Transverse colon (tissue), 4 donors: Measurements from ENCODE around the gene SLC6A4. TPM values are rescaled to one million over a fixed set of nuclear protein-coding genes. Genes with fewer than 3 reads are reported as not detected.

Experiments used
- DNase-seq: peaks from one replicate; pipeline ENCODE4 v3.0.0-alpha.2; 2019
- H3K27ac ChIP-seq, 4 donors: fragments of 200-600 bp; sonication (generic); 2 replicates each; pipeline ENCODE4 v1.5.1; 2016 to 2018; ENCODE audit warnings: inconsistent platforms in 4 of 4
- H3K27me3 ChIP-seq: fragments of 200-600 bp; sonication (generic); 2 replicates; pipeline ENCODE4 v1.5.1; 2017; ENCODE audit warnings: inconsistent platforms
- H3K36me3 ChIP-seq, 4 donors: fragments of 200-600 bp; sonication (generic); 2 replicates each; pipeline ENCODE4 v1.5.1; 2017 to 2019; ENCODE audit warnings: inconsistent platforms in 4 of 4
- H3K4me1 ChIP-seq, 4 donors: fragments of 200-600 bp; sonication (generic); 2 replicates each; pipeline ENCODE4 v1.5.1; 2017 to 2020; ENCODE audit warnings: inconsistent platforms in 4 of 4
- H3K4me3 ChIP-seq, 4 donors: fragments of 200-600 bp; sonication (generic); 1 replicate in 1 of 4; 2 replicates in 3 of 4; pipeline versions ENCODE4 v1.5.1 to v1.6.1; 2017 to 2019; ENCODE audit warnings: inconsistent platforms in 4 of 4
- H3K9me3 ChIP-seq, 2 donors: fragments of 200-600 bp; sonication (generic); 2 replicates each; pipeline ENCODE4 v1.5.1; 2017 to 2019; ENCODE audit warnings: inconsistent platforms in 2 of 2
- EP300 ChIP-seq: sonication (generic); formaldehyde crosslinking; IDR thresholded peaks from one replicate; pipeline ENCODE4 v1.6.1; 2017; ENCODE audit warnings: antibody characterized with exemption, low read depth
- POLR2A ChIP-seq: fragments of 450-650 bp; IDR thresholded peaks from one replicate; pipeline ENCODE4 v1.6.1; 2016; ENCODE audit warnings: antibody characterized with exemption, mild to moderate bottlenecking, moderate library complexity
- POLR2AphosphoS5 ChIP-seq, 3 donors: sonication (generic); formaldehyde crosslinking; IDR thresholded peaks; one replicate each; pipeline ENCODE4 v1.6.1; 2016; ENCODE audit warnings: antibody characterized with exemption in 3 of 3
- WGBS, 2 donors: methylation state at CpG; one replicate each; pipeline ENCODE4 v1.1.5; 2018; ENCODE audit warnings: low coverage in 1 of 2; 5-methylcytosine and 5-hydroxymethylcytosine counted together
- in situ Hi-C, 4 donors: fragments of 200-750 bp; cut with MboI; loops; one replicate each; pipeline versions ENCODE4 v1.15.0 to v1.15.1; 2017; ENCODE audit warnings: low sequenced_read_pairs in 3 of 4, low pct_ligation_motif_present in 1 of 4, low pct_unique_long_range_greater_than_20kb in 1 of 4
- intact Hi-C: fragments of 100-400 bp; cut with DNase I; formaldehyde crosslinking; loops from one replicate; pipeline ENCODE4 v1.15.1; 2023; ENCODE audit warnings: low total_unique reads
- total RNA-seq, 4 donors: library from RNA; depleted of rRNA; stranded (reverse); fragments of >200 nt; gene quantifications; one replicate each; pipeline ENCODE4 v1.1.0, GENCODE V29; 2016
- TF ChIP-seq, protein P1 (sequence below), 5 experiments: fragments of 200-600 bp in 3 of 5; fragments of 450-650 bp in 2 of 5; sonication (generic) in 3 of 5; IDR thresholded peaks; 1 replicate in 2 of 5; 2 replicates in 3 of 5; pipeline ENCODE4 v1.5.1; 2016 to 2017; ENCODE audit warnings: antibody characterized with exemption in 5 of 5, inconsistent platforms in 3 of 5, mild to moderate bottlenecking in 2 of 5, moderate library complexity in 1 of 5

SLC6A4 gene
- total RNA-seq, 4 donors from 2014 or later = 0.16 to 4.8 TPM; not detected in 2

DNA sequence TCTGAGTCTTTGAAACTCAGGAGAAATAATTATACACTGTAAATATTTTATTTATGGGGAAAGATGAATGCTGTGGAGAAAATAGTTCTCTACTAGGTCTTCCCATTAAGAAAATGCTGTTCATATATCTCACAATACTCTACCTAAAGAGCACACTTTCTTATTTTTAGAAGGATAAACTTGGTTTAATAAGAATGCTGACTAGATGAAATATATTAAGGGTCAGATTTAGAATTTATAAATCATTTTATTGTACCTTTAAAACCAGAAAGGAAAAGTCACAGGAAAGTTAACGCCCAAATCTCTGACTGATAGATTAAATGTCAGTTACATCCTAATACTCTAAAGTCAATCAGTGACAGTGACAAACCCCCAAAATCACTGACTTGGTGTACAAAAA, 48.7 kb downstream of the SLC6A4 start:
- DNase-seq = no peak
- Histone ChIP-seq H3K9me3 (no peaks in the 10 kb centered on the region), H3K27ac (no peak overlapping the region), H3K4me1 (no peaks in the 10 kb centered on the region), H3K36me3 (peaks cover 0 to 46% (median 15%) of the 10 kb centered on the region in 4 donors), H3K27me3 (no peaks in the 10 kb centered on the region), H3K4me3 (no peak overlapping the region)
- in situ Hi-C loops (no loop called here), intact Hi-C loops (no loop called here)
- TF ChIP-seq POLR2A = no peak
- no peak for TF ChIP-seq POLR2AphosphoS5 (IDR thresholded peaks at IDR 0.05)
- no peak for TF ChIP-seq EP300
- TF ChIP-seq, protein P1, sequence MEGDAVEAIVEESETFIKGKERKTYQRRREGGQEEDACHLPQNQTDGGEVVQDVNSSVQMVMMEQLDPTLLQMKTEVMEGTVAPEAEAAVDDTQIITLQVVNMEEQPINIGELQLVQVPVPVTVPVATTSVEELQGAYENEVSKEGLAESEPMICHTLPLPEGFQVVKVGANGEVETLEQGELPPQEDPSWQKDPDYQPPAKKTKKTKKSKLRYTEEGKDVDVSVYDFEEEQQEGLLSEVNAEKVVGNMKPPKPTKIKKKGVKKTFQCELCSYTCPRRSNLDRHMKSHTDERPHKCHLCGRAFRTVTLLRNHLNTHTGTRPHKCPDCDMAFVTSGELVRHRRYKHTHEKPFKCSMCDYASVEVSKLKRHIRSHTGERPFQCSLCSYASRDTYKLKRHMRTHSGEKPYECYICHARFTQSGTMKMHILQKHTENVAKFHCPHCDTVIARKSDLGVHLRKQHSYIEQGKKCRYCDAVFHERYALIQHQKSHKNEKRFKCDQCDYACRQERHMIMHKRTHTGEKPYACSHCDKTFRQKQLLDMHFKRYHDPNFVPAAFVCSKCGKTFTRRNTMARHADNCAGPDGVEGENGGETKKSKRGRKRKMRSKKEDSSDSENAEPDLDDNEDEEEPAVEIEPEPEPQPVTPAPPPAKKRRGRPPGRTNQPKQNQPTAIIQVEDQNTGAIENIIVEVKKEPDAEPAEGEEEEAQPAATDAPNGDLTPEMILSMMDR (IDR thresholded peaks at IDR 0.05) = no peak
- 91 to 100% methylated on average over 1 of the region's 1 CpG for WGBS, 2 donors

DNA sequence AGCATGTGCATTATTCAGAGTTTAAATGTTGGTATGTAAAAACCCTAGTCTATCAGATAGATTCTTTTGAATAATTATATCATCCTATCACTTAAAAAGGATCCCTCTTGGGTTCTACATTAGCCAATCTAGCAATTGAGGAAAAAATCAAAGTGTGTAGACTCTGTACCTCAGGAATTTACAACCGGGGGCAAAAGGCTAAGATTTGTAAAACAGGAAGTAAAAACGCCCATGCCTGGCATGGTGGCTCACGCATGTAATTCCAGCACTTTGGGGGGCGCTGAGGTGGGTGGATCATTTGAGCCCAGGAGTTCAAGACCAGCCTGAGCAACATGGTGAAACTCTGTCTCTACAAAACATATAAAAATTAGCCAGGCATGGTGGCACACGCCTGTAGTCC, 58.6 kb downstream of the SLC6A4 start:
- Histone ChIP-seq H3K4me1 (peaks cover 0 to 11% (median 4%) of the 10 kb centered on the region in 4 donors), H3K27ac (peak overlapping the region in 1 of 4 donors; percentile 12), H3K36me3 (peaks cover 0 to 46% (median 18%) of the 10 kb centered on the region in 4 donors), H3K4me3 (no peak overlapping the region), H3K27me3 (no peaks in the 10 kb centered on the region), H3K9me3 (no peaks in the 10 kb centered on the region)
- TF ChIP-seq, protein P1 (IDR thresholded peaks at IDR 0.05) = no peak
- TF ChIP-seq POLR2A (no peak), POLR2AphosphoS5 (IDR thresholded peaks at IDR 0.05) (no peak), EP300 (no peak)
- WGBS, 2 donors = 60 to 70% methylated on average over 3 to 5 of the region's 5 CpGs
- peak; percentile 21 for DNase-seq
- in situ Hi-C loops = no loop called here
- intact Hi-C loops = no loop called here

DNA sequence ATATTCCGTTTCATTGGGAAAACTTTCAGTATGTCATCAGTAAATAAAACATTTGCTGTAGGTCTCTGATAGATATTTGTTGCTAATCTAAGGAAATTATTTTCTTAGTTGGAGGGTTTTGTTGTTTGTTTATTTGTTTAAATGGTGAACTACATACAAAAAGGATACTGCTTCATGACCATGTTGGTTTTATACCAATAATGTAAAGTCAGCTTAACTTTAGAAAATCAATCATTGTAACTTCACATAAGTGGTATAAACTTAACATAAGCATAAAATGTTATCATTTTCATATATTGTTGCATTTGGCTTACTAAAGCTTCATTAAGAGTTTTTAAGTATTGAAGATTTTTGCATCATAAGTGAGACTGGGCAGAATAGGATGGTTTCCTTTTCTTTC, 60.9 kb downstream of the SLC6A4 start:
- intact Hi-C loops (no loop called here), in situ Hi-C loops (no loop called here)
- Histone ChIP-seq H3K4me3 (no peak overlapping the region), H3K4me1 (peaks cover 0 to 26% (median 4%) of the 10 kb centered on the region in 4 donors), H3K27me3 (no peaks in the 10 kb centered on the region), H3K27ac (no peak overlapping the region), H3K9me3 (no peaks in the 10 kb centered on the region), H3K36me3 (peaks cover 0 to 28% (median 11%) of the 10 kb centered on the region in 4 donors)
- WGBS, 2 donors = 89 to 91% methylated on average over 1 of the region's 1 CpG
- TF ChIP-seq EP300 = no peak
- no peak for TF ChIP-seq POLR2AphosphoS5 (IDR thresholded peaks at IDR 0.05)
- TF ChIP-seq, protein P1 (IDR thresholded peaks at IDR 0.05) = no peak
- TF ChIP-seq POLR2A = no peak
- DNase-seq = no peak

DNA sequence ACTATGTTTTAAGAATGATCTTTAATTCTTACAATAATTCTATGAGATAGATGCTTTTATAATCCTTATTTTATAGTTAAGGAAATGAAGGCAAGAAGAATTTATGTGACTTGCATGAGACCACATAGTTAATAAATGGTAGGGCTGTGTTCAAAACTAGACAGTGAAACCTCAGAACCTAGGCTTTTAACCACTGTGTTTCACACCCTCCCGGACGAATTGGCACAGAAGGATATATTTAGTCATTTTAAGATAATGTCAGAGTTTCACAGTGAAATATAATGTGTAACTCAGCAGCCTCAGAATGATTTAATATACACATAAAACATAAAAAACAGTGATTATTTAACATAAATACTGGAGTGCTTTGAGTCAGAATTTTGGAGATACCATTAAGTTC, 61.8 kb downstream of the SLC6A4 start:
- Histone ChIP-seq H3K36me3 (peaks cover 0 to 19% (median 6%) of the 10 kb centered on the region in 4 donors), H3K4me1 (peaks cover 0 to 28% (median 4%) of the 10 kb centered on the region in 4 donors), H3K27ac (no peak overlapping the region), H3K9me3 (no peaks in the 10 kb centered on the region), H3K4me3 (no peak overlapping the region), H3K27me3 (no peaks in the 10 kb centered on the region)
- WGBS, 2 donors = 71 to 79% methylated on average over 2 of the region's 2 CpGs
- intact Hi-C loops (no loop called here), in situ Hi-C loops (no loop called here)
- TF ChIP-seq, protein P1 (IDR thresholded peaks at IDR 0.05) = no peak
- no peak for TF ChIP-seq POLR2AphosphoS5 (IDR thresholded peaks at IDR 0.05)
- no peak for TF ChIP-seq EP300
- DNase-seq = no peak
